Measurements from ENCODE around the gene SUSD6.
"Not testable (repeated sequence)": the region's sequence is repeated elsewhere in the genome, so short reads cannot be mapped to it uniquely, and the experiment has no call there.

The SUSD6 gene

GRCh38 chr14:69711881-69712560, 100.6 kb downstream of the SUSD6 start:
- no peak for TF ChIP-seq CTCF (conservative IDR thresholded peaks at IDR 0.05; ENCODE audit: control insufficient read depth, insufficient read depth, low read depth, low read length)
- DNase-seq (ENCODE audit: low read depth): no peak
- no peak overlapping the region for H3K4me3 ChIP-seq (ENCODE audit: control insufficient read depth, low read depth, low read length)

DNA sequence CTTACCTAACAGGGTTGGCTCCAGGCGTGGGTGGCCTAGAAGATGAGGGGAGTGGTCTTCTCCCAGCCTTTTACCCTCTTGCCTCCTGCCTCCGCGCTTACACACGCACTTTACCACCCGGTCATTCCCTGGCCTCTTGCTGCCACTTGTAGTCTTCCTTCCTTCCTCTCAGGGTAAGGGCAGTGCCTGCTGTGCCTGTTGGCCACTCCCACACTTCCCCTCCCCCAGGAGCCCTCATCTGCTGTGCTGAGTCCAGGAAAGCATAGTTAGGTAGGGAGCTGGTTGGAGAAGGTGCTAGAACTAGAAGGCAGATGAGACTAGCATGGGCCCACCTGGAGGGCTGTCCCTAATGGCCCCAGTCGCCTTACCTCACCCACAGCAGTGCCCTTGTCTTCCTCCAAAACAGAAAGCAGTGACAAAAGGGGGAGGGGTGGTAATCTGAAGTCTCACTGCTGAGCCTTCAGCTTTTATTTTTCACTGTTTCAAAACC, 101.2 kb downstream of the SUSD6 start:
- DNase-seq (ENCODE audit: low read depth): no peak
- TF ChIP-seq CTCF (conservative IDR thresholded peaks at IDR 0.05; ENCODE audit: control insufficient read depth, insufficient read depth, low read depth, low read length): no peak
- H3K4me3 ChIP-seq (ENCODE audit: control insufficient read depth, low read depth, low read length): no peak overlapping the region

DNA sequence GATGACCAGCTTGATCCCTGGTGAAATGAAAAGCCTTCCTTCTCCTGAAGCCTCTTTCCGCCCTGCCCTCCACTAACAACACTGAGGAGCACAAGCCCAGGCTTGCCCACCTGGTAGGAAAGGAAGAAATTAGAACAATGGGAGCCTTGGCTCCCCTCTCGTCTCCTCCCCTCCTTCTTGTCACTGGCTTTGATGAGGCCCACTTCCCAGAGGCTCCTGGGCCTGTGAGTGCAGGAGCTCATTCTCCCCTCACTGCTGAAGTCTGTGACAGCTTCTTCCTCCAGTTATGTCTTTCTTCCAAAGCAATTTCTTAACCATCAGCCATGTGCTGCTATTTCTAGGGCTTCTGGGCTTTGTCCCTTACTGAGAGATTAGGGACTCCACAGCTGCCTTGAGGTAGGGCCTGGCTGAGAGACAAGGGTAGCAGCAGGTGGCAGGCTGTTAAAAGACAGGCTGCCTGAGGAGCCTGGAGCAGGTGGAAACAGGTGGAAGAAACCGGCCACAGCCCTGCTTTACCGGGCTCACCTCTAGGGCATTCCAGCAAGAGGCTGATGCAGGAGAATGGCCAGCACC, 101.9 kb downstream of the SUSD6 start:
- no peak for TF ChIP-seq CTCF (conservative IDR thresholded peaks at IDR 0.05; ENCODE audit: control insufficient read depth, insufficient read depth, low read depth, low read length)
- no peak for DNase-seq (ENCODE audit: low read depth)
- no peak overlapping the region for H3K4me3 ChIP-seq (ENCODE audit: control insufficient read depth, low read depth, low read length)

GRCh38 chr14:69713993-69714679, 102.7 kb downstream of the SUSD6 start:
- TF ChIP-seq CTCF (conservative IDR thresholded peaks at IDR 0.05; ENCODE audit: control insufficient read depth, insufficient read depth, low read depth, low read length): no peak
- no peak overlapping the region for H3K4me3 ChIP-seq (ENCODE audit: control insufficient read depth, low read depth, low read length)
- no peak for DNase-seq (ENCODE audit: low read depth)

DNA sequence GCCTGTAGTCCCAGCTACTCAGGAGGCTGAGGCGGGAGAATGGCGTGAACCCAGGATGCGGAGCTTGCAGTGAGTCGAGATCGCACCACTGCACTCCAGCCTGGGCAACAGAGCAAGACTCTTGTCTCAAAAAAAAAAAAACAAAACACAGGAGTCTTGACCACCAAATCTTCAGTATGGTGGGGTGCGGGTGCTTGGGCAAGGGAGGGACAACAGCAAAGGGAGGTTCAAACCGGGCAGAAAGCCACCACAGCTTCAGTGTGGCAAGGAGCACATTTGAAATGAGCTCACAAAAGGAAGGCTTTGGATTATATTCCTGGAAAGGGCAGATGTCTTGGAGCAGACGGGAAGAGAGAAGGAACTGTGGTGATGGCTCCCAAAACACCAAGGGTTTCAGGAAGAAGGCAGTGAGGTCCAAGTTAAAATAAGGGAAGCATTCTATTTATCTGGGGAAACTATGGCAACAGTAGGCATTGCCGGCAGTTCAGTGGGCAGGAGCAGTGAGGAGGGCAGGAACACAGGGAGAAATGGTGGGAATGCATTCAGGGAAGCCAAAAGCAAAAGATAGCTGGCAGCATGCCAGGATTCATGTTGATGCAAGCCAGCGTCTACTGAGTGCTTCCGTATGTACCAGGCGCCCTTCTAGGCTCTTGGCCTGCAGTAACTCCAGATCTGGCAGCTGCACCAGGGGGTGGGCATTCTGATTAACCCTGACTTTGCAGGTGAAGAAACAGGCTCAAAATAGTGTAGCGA, 104.5 kb downstream of the SUSD6 start:
- DNase-seq (ENCODE audit: low read depth): peak; percentile 77
- no peak overlapping the region for H3K4me3 ChIP-seq (ENCODE audit: control insufficient read depth, low read depth, low read length)
- no peak for TF ChIP-seq CTCF (conservative IDR thresholded peaks at IDR 0.05; ENCODE audit: control insufficient read depth, insufficient read depth, low read depth, low read length)

- no peak overlapping the region for H3K4me3 ChIP-seq (ENCODE audit: control insufficient read depth, low read depth, low read length)
- DNase-seq (ENCODE audit: low read depth): peak; percentile 85
- no peak for TF ChIP-seq CTCF (conservative IDR thresholded peaks at IDR 0.05; ENCODE audit: control insufficient read depth, insufficient read depth, low read depth, low read length)
These were observed 105.2 kb downstream of the SUSD6 start for GRCh38 chr14:69716478-69717187.

DNA sequence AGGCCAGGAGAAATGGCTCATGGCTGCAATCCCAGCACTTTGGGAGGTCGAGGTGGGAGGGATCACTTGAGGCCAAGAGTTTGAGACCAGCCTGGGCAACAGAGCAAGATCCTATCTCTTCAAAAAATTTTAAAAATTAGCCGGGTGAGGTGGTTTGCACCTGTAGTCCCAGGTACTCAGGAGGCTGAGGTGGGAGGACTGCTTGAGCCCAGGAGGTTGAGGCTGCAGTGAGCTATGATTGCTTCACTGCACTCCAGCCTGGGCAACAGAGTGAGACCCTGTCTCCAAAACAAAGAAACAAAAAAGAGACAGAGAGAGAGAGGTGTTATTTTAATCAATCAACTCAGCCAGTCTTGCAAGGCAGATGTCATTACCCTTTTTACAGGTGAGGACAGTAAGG, 107.2 kb downstream of the SUSD6 start:
- not testable (repeated sequence) for DNase-seq (ENCODE audit: low read depth); H3K4me3 ChIP-seq (ENCODE audit: control insufficient read depth, low read depth, low read length)

All from fibroblast of mammary gland (primary cell).